Brain microvascular endothelial cell (primary cell): ENCODE measurements around the gene KRT15.

Source experiments
- DNase-seq: peaks from one replicate; pipeline ENCODE4 v3.0.0-alpha.2; 2020
- H3K27ac ChIP-seq: fragments of 250-450 bp; sonication (Bioruptor Pico); 2 replicates; pipeline ENCODE4 v1.5.1; 2020; ENCODE audit warnings: mild to moderate bottlenecking, moderate library complexity
- H3K27me3 ChIP-seq: fragments of 250-450 bp; sonication (Bioruptor Pico); replicated peaks from 2 replicates; pipeline ENCODE4 v1.5.1; 2020; ENCODE audit warnings: mild to moderate bottlenecking
- H3K36me3 ChIP-seq: fragments of 250-450 bp; sonication (Bioruptor Pico); replicated peaks from 2 replicates; pipeline ENCODE4 v1.5.1; 2020; ENCODE audit warnings: mild to moderate bottlenecking
- H3K4me3 ChIP-seq: 2 replicates; pipeline ENCODE4 v1.5.1; 2011; ENCODE audit warnings: low read depth, mild to moderate bottlenecking, control low read depth, low read length, moderate library complexity
- CTCF ChIP-seq: IDR thresholded peaks from 2 replicates; pipeline ENCODE4 v1.5.1; 2011; ENCODE audit warnings: low read depth, mild to moderate bottlenecking, moderate library complexity, low read length, control low read depth, inconsistent platforms; ENCODE audit errors: missing control alignments
- in situ Hi-C: cut with HindIII; loops from 2 replicates; pipeline ENCODE4 v1.10.0; 2017; ENCODE audit warnings: low sequenced_read_pairs, low pct_ligation_motif_present

The KRT15 gene

GRCh38 chr17:41478237-41478636, 40.5 kb downstream of the KRT15 start:
- Histone ChIP-seq H3K27me3 (no peaks in the 10 kb centered on the region), H3K36me3 (no peaks in the 10 kb centered on the region), H3K27ac (no peak overlapping the region), H3K4me3 (no peak overlapping the region)
- no peak for DNase-seq
- in situ Hi-C loops: no loop called here
- no peak for TF ChIP-seq CTCF

GRCh38 chr17:41476866-41477815, 41.5 kb downstream of the KRT15 start:
- in situ Hi-C loops: no loop called here
- TF ChIP-seq CTCF: no peak
- no peak for DNase-seq
- Histone ChIP-seq H3K27ac (no peak overlapping the region), H3K4me3 (no peak overlapping the region), H3K36me3 (no peaks in the 10 kb centered on the region), H3K27me3 (no peaks in the 10 kb centered on the region)

GRCh38 chr17:41475421-41475820, 43.3 kb downstream of the KRT15 start:
- no peaks in the 10 kb centered on the region for H3K36me3 ChIP-seq
- no peak for TF ChIP-seq CTCF
- no peaks in the 10 kb centered on the region for H3K27me3 ChIP-seq
- H3K4me3 ChIP-seq: no peak overlapping the region
- H3K27ac ChIP-seq: no peak overlapping the region
- no peak for DNase-seq
- in situ Hi-C loops: no loop called here

GRCh38 chr17:41474863-41475262, 43.8 kb downstream of the KRT15 start:
- no peaks in the 10 kb centered on the region for H3K27me3 ChIP-seq
- no peak for TF ChIP-seq CTCF
- no peak overlapping the region for H3K27ac ChIP-seq
- DNase-seq: no peak
- H3K36me3 ChIP-seq: no peaks in the 10 kb centered on the region
- no peak overlapping the region for H3K4me3 ChIP-seq
- in situ Hi-C loops: no loop called here

- Histone ChIP-seq H3K4me3 (no peak overlapping the region), H3K36me3 (no peaks in the 10 kb centered on the region), H3K27ac (no peak overlapping the region), H3K27me3 (no peaks in the 10 kb centered on the region)
- TF ChIP-seq CTCF: no peak
- in situ Hi-C loops: no loop called here
- DNase-seq: no peak
Measured at GRCh38 chr17:41468346-41468745, 50.3 kb downstream of the KRT15 start.
